H1 (cell line): Measurements from ENCODE around the gene IL17RA. TPM values are rescaled to one million over a fixed set of nuclear protein-coding genes. Genes with fewer than 3 reads are reported as not detected.

Experiments used
- CTCF ChIA-PET: fragments of 300-600 bp; sonication (Branson Sonifier 250); formaldehyde crosslinking; loops from one replicate; lab custom pipeline; 2021; ENCODE audit not compliant: partially characterized antibody; lab: Charles Lee
- POLR2A ChIA-PET: fragments of 300-600 bp; sonication (Branson Sonifier 250); formaldehyde crosslinking; loops from one replicate; lab custom pipeline; 2021; ENCODE audit warnings: inconsistent platforms; ENCODE audit not compliant: partially characterized antibody; lab: Charles Lee
- DNase-seq, 2 experiments: peaks; one replicate each; pipeline versions ENCODE4 v3.0.0 to v3.0.0-alpha.2; 2010 to 2022; ENCODE audit warnings: low spot score in 2 of 2, low read depth in 1 of 2, mixed read lengths in 1 of 2
- FAIRE-seq: peaks from 2 replicates; lab custom pipeline; 2011; peaks lifted over from hg19 to GRCh38; lab: Jason Lieb, UNC
- H2AFZ ChIP-seq: 2 replicates; pipeline ENCODE4 v1.8.1; 2012; ENCODE audit warnings: low read length, inconsistent platforms
- H2AK5ac ChIP-seq: 2 replicates; pipeline ENCODE4 v1.6.1; 2013; ENCODE audit warnings: low read depth, low read length
- H2BK120ac ChIP-seq: replicated peaks from 2 replicates; pipeline ENCODE3; 2013; ENCODE audit warnings: low read depth, low read length, inconsistent platforms
- H2BK12ac ChIP-seq: 2 replicates; pipeline ENCODE4 v1.6.1; 2013; ENCODE audit warnings: low read depth, low read length
- H2BK15ac ChIP-seq: 2 replicates; pipeline ENCODE4 v1.6.1; 2013; ENCODE audit warnings: low read length
- H2BK20ac ChIP-seq: 2 replicates; pipeline ENCODE4 v1.6.1; 2013; ENCODE audit warnings: low read length
- H2BK5ac ChIP-seq: 2 replicates; pipeline ENCODE4 v1.6.1; 2013; ENCODE audit warnings: low read depth, low read length
- H3K14ac ChIP-seq: 2 replicates; pipeline ENCODE4 v1.6.1; 2013; ENCODE audit warnings: inconsistent platforms; ENCODE audit not compliant: insufficient read length
- H3K18ac ChIP-seq: 2 replicates; pipeline ENCODE4 v1.6.1; 2013; ENCODE audit warnings: low read length; ENCODE audit errors: extremely low read depth
- H3K23ac ChIP-seq: 2 replicates; pipeline ENCODE4 v1.6.1; 2013; ENCODE audit warnings: inconsistent platforms; ENCODE audit not compliant: insufficient read length
- H3K23me2 ChIP-seq: 2 replicates; pipeline ENCODE4 v1.6.1; 2013; ENCODE audit warnings: low read depth, low read length
- H3K27ac ChIP-seq: 2 replicates; pipeline ENCODE4 v1.6.1; 2011; ENCODE audit warnings: low read depth, low read length, inconsistent platforms
- H3K27me3 ChIP-seq, 4 experiments: replicated peaks in 1 of 4; 1 replicate in 1 of 4; 2 replicates in 3 of 4; pipeline versions ENCODE4 v1.6.1 to v1.8.1; 2011 to 2013; ENCODE audit warnings: low read length in 3 of 4, mild to moderate bottlenecking in 3 of 4, inconsistent platforms in 2 of 4, mixed read lengths in 2 of 4, moderate library complexity in 1 of 4; ENCODE audit not compliant: control insufficient read depth in 3 of 4, insufficient read depth in 3 of 4; ENCODE audit errors: extremely low read depth in 1 of 4
- H3K36me3 ChIP-seq, 4 experiments: 2 replicates each; pipeline versions ENCODE4 v1.6.1 to v1.8.1; 2011 to 2013; ENCODE audit warnings: mild to moderate bottlenecking in 4 of 4, low read length in 3 of 4, moderate library complexity in 2 of 4, control low read depth in 1 of 4, inconsistent platforms in 1 of 4; ENCODE audit not compliant: insufficient read depth in 4 of 4, control insufficient read depth in 2 of 4
- H3K4ac ChIP-seq: replicated peaks from 2 replicates; pipeline ENCODE3; 2013; ENCODE audit warnings: low read length, low read depth, mixed read lengths, inconsistent platforms; ENCODE audit not compliant: insufficient read length
- H3K4me1 ChIP-seq, 4 experiments: replicated peaks in 1 of 4; 1 replicate in 1 of 4; 2 replicates in 3 of 4; pipeline versions ENCODE4 v1.6.1 to v1.8.1; 2011 to 2013; ENCODE audit warnings: low read length in 3 of 4, inconsistent platforms in 2 of 4, mixed read lengths in 1 of 4; ENCODE audit not compliant: insufficient read depth in 4 of 4, control insufficient read depth in 3 of 4
- H3K4me2 ChIP-seq, 2 experiments: 2 replicates each; pipeline versions ENCODE4 v1.6.1 to v1.8.1; 2011 to 2013; ENCODE audit warnings: low read depth in 2 of 2, low read length in 2 of 2, control low read depth in 1 of 2, inconsistent platforms in 1 of 2, mild to moderate bottlenecking in 1 of 2; ENCODE audit not compliant: insufficient read depth in 1 of 2
- H3K4me3 ChIP-seq, 4 experiments: fragments of 200-600, 300-600 bp in 1 of 4; sonication (generic), shearing (Covaris generic), sonication (Bioruptor Twin) in 1 of 4; 2 replicates each; pipeline versions ENCODE4 v1.5.1 to v1.8.1; 2011 to 2016; ENCODE audit warnings: low read length in 4 of 4, low read depth in 3 of 4, control low read depth in 2 of 4, inconsistent platforms in 2 of 4, mild to moderate bottlenecking in 2 of 4, mixed read lengths in 1 of 4, moderate library complexity in 1 of 4; ENCODE audit not compliant: insufficient read depth in 2 of 4; ENCODE audit errors: extremely low read depth in 1 of 4
- H3K56ac ChIP-seq: replicated peaks from 2 replicates; pipeline ENCODE3; 2013; ENCODE audit warnings: low read depth, mild to moderate bottlenecking, mixed read lengths, low read length, inconsistent platforms; ENCODE audit not compliant: insufficient read length
- H3K79me1 ChIP-seq: 2 replicates; pipeline ENCODE4 v1.6.1; 2013; ENCODE audit warnings: low read depth, low read length, control low read depth
- H3K79me2 ChIP-seq, 2 experiments: 2 replicates each; pipeline versions ENCODE4 v1.6.1 to v1.8.1; 2012 to 2013; ENCODE audit warnings: low read length in 2 of 2, mild to moderate bottlenecking in 2 of 2, inconsistent platforms in 1 of 2; ENCODE audit not compliant: insufficient read depth in 2 of 2, control insufficient read depth in 1 of 2
- H3K9ac ChIP-seq, 4 experiments: replicated peaks in 1 of 4; 1 replicate in 1 of 4; 2 replicates in 3 of 4; pipeline versions ENCODE4 v1.6.1 to v1.8.1; 2011 to 2013; ENCODE audit warnings: low read depth in 3 of 4, low read length in 3 of 4, control low read depth in 2 of 4, mild to moderate bottlenecking in 2 of 4, moderate library complexity in 2 of 4, inconsistent platforms in 1 of 4; ENCODE audit errors: extremely low read depth in 1 of 4
- H3K9me3 ChIP-seq, 2 experiments: 2 replicates each; pipeline versions ENCODE4 v1.6.1 to v1.8.1; 2012 to 2013; ENCODE audit warnings: mild to moderate bottlenecking in 2 of 2, moderate library complexity in 2 of 2, control low read depth in 1 of 2, inconsistent platforms in 1 of 2, low read depth in 1 of 2, low read length in 1 of 2, mixed read lengths in 1 of 2; ENCODE audit not compliant: insufficient read depth in 2 of 2
- H4K20me1 ChIP-seq, 2 experiments: replicated peaks in 1 of 2; 2 replicates each; pipeline versions ENCODE3 to v1.8.1; 2011 to 2013; ENCODE audit warnings: inconsistent platforms in 2 of 2, low read length in 2 of 2, mild to moderate bottlenecking in 1 of 2; ENCODE audit not compliant: insufficient read depth in 2 of 2, control insufficient read depth in 1 of 2
- H4K5ac ChIP-seq: 2 replicates; pipeline ENCODE4 v1.6.1; 2013; ENCODE audit warnings: low read length, low read depth, mixed read lengths, inconsistent platforms; ENCODE audit not compliant: insufficient read length
- H4K8ac ChIP-seq: 2 replicates; pipeline ENCODE4 v1.8.0; 2013; ENCODE audit warnings: mild to moderate bottlenecking, moderate library complexity, low read length, inconsistent platforms; ENCODE audit not compliant: insufficient read depth; ENCODE audit errors: extremely low read depth
- H4K91ac ChIP-seq: replicated peaks from 2 replicates; pipeline ENCODE3; 2013; ENCODE audit warnings: low read length, mixed read lengths, inconsistent platforms; ENCODE audit not compliant: insufficient read length
- CBX8 ChIP-seq: fragments of 300-800, 300-1000 bp; sonication (generic); IDR thresholded peaks from 2 replicates; pipeline ENCODE4 v1.7.1; 2016; ENCODE audit warnings: low read depth, low read length, borderline replicate concordance
- CEBPB ChIP-seq: IDR thresholded peaks from 2 replicates; pipeline ENCODE4 v1.6.1; 2012; ENCODE audit warnings: low read depth, low read length
- CHD2 ChIP-seq: IDR thresholded peaks from 2 replicates; pipeline ENCODE4 v1.6.1; 2012; ENCODE audit warnings: low read length, improper control_type of control experiment
- CTBP2 ChIP-seq: IDR thresholded peaks from 2 replicates; pipeline ENCODE4 v1.7.0; 2011; ENCODE audit warnings: borderline replicate concordance, mild to moderate bottlenecking, moderate library complexity, mixed read lengths, low read length; ENCODE audit not compliant: insufficient read depth, insufficient read length
- GABPA ChIP-seq: IDR thresholded peaks from 2 replicates; pipeline ENCODE4 v1.6.1; 2011; ENCODE audit warnings: mild to moderate bottlenecking, low read length, moderate library complexity, borderline replicate concordance; ENCODE audit not compliant: insufficient read depth
- KDM5A ChIP-seq: fragments of 200-600 bp; IDR thresholded peaks from 2 replicates; pipeline ENCODE4 v1.7.1; 2012; ENCODE audit warnings: mild to moderate bottlenecking, low read length, inconsistent platforms, mixed read lengths
- MAFK ChIP-seq: IDR thresholded peaks from 2 replicates; pipeline ENCODE4 v1.6.1; 2012; ENCODE audit warnings: low read depth, mild to moderate bottlenecking, improper control_type of control experiment, low read length
- POU5F1 ChIP-seq: IDR thresholded peaks from 2 replicates; pipeline ENCODE4 v1.6.1; 2011; ENCODE audit warnings: low read depth, mild to moderate bottlenecking, low read length, moderate library complexity
- RBBP5 ChIP-seq: IDR thresholded peaks from 2 replicates; pipeline ENCODE4 v1.7.1; 2012; ENCODE audit warnings: low read depth, mild to moderate bottlenecking, inconsistent platforms, low read length, moderate library complexity, borderline replicate concordance
- RNF2 ChIP-seq: fragments of 200-900, 300-1000 bp; sonication (generic); IDR thresholded peaks from 2 replicates; pipeline ENCODE4 v1.7.1; 2016; ENCODE audit warnings: borderline replicate concordance, low read depth, mild to moderate bottlenecking, antibody characterized with exemption, low read length; ENCODE audit not compliant: poor library complexity, severe bottlenecking; ENCODE audit errors: missing control alignments
- SIX5 ChIP-seq: IDR thresholded peaks from 2 replicates; pipeline ENCODE4 v1.6.1; 2011; ENCODE audit warnings: mild to moderate bottlenecking, low read depth, low read length
- whole genome bisulfite sequencing, 2 experiments: shearing (Covaris generic) in 1 of 2; methylation state at CpG; one replicate each; pipeline versions ENCODE4 v1.1.6 to v1.1.7; 2013 to 2015; ENCODE audit warnings: low lambda C conversion rate in 2 of 2, mixed read lengths in 2 of 2, inconsistent platforms in 1 of 2, low coverage in 1 of 2, missing lambda C conversion rate in 1 of 2; ENCODE audit not compliant: insufficient replicate concordance in 2 of 2, insufficient coverage in 1 of 2, insufficient read length in 1 of 2; ENCODE audit errors: extremely low coverage in 1 of 2, missing lambda C conversion rate in 1 of 2; 5-methylcytosine and 5-hydroxymethylcytosine counted together
- polyA plus RNA-seq, 7 experiments: library from polyadenylated mRNA; depleted of rRNA in 3 of 7; stranded (reverse) in 5 of 7; unstranded in 2 of 7; fragments of >200 nt in 5 of 7; fragments of 200-250 nt in 2 of 7; gene quantifications; 1 replicate in 5 of 7; 2 replicates in 1 of 7; 4 replicates in 1 of 7; pipeline versions ENCODE4 v1.2.1 to v1.2.3, GENCODE V29; 2011 to 2013; ENCODE audit warnings: missing spikeins in 2 of 7, mixed read lengths in 2 of 7
- total RNA-seq: library from RNA; stranded (reverse); fragmentation: NEBNext Ultra II Directional; extraction: Animal tissue kit (Norgen Biotek cat#: 25700); gene quantifications from 2 replicates; pipeline ENCODE4 v1.2.1, GENCODE V29; 2021
- TF ChIP-seq, protein P1 (sequence below): IDR thresholded peaks from 2 replicates; pipeline ENCODE4 v1.6.1; 2012; ENCODE audit warnings: inconsistent platforms

IL17RA gene
- total and polyA plus RNA-seq, 2 of the 8 experiments (the other 6 are each of a cell fraction or from before 2014, with no cell fraction given): 5.6 to 9.9 TPM

DNA sequence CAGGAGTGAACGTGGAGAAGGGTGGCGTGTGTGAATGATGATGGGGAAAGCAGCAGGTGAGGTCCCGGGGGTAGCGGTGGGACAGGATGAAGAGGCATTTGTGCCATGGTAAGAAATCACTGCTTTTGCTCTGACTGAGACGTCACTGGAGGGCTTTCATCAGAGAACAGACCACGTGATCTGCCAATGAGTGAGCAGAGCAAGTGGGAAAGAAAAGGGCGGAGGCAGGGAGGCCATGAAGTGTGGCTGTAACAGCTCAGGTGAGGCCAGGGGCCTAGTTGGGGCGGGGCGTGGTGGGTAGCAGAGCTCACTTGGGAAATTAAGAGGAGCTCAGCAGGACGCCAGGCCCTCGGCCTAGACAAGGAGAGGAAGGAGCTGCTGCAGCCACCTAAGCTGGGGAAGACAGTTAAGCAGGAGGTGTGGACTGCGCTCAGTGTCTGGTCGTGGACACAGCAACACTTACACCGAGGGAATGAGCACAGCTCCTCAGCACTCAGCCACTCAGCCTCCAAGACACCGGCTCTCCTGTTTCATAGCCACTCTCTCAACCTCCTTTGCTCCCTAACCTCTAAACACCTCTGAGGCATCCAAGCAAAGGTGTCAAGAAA lies 50.5 kb downstream of the IL17RA start:
- 89% methylated on average over 15 of the region's 15 CpGs; no CpG with 5 or more reads in 1 of the 2 experiments for WGBS, 2 experiments
- POLR2A ChIA-PET: interaction anchor here (0.6 to 1.5 kb wide), 3 partner anchors 25 to 123 kb away, joined by 3 to 4 read pairs (median 3); no protein-coding TSS in a partner anchor
- H3K27me3 ChIP-seq: no peaks in the 10 kb centered on the region
- H3K79me2 ChIP-seq: no peaks in the 10 kb centered on the region
- no peak overlapping the region for H2AFZ ChIP-seq
- FAIRE-seq: no peak
- H3K23ac ChIP-seq: no peak overlapping the region
- peak overlapping the region; percentile 31; the same call in 1 of the 2 replicates for H4K8ac ChIP-seq
- H3K79me1 ChIP-seq: peaks cover 8% of the 10 kb centered on the region
- H3K4ac ChIP-seq: no peak overlapping the region
- no peak overlapping the region for H3K27ac ChIP-seq
- H4K5ac ChIP-seq: no peak overlapping the region
- peak overlapping the region; percentile 35; the same call in 1 of the 2 replicates for H2BK5ac ChIP-seq
- no peak overlapping the region for H4K91ac ChIP-seq
- H3K9ac ChIP-seq: no peak overlapping the region
- DNase-seq: no peak
- H3K14ac ChIP-seq: no peak overlapping the region
- H3K36me3 ChIP-seq: peaks cover 0 to 19% (median 9%) of the 10 kb centered on the region in 4 experiments; a peak in 6 of 8 replicates
- H3K56ac ChIP-seq: no peak overlapping the region
- H2BK20ac ChIP-seq: no peak overlapping the region
- no peak overlapping the region for H3K18ac ChIP-seq
- H3K4me2 ChIP-seq: no peak overlapping the region
- H2AK5ac ChIP-seq: no peak overlapping the region
- CTCF ChIA-PET: interaction anchor here (0.5 to 1.1 kb wide), 5 partner anchors 9 to 986 kb away, joined by 3 to 4 read pairs (median 3); partner anchors contain the start of gene TMEM121B
- no peak overlapping the region for H2BK15ac ChIP-seq
- H3K9me3 ChIP-seq: no peaks in the 10 kb centered on the region
- no peak overlapping the region for H3K4me3 ChIP-seq
- peaks cover 0 to 8% of the 10 kb centered on the region in 2 experiments for H4K20me1 ChIP-seq
- no peak for TF ChIP-seq MAFK
- TF ChIP-seq POU5F1: no peak
- no peak for TF ChIP-seq CHD2
- no peak for TF ChIP-seq CTBP2
- no peak for TF ChIP-seq SIX5
- no peak for TF ChIP-seq CBX8
- TF ChIP-seq, protein P1, sequence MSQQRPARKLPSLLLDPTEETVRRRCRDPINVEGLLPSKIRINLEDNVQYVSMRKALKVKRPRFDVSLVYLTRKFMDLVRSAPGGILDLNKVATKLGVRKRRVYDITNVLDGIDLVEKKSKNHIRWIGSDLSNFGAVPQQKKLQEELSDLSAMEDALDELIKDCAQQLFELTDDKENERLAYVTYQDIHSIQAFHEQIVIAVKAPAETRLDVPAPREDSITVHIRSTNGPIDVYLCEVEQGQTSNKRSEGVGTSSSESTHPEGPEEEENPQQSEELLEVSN: no peak
- TF ChIP-seq GABPA: no peak
- TF ChIP-seq RNF2: no peak
- no peak for TF ChIP-seq KDM5A
- TF ChIP-seq RBBP5: no peak
- TF ChIP-seq CEBPB: no peak
- TF ChIP-seq, all 59 proteins: peak for 0
- H2BK12ac ChIP-seq: no peak overlapping the region
- H3K23me2 ChIP-seq: no peaks in the 10 kb centered on the region
- H3K4me1 ChIP-seq: peaks cover 0 to 3% (median 1%) of the 10 kb centered on the region in 4 experiments; a peak in 2 of 7 replicates
- no peak overlapping the region for H2BK120ac ChIP-seq
